Measurements from ENCODE around the gene CMKLR1. TPM values are rescaled to one million over a fixed set of nuclear protein-coding genes. Genes with fewer than 3 reads are reported as not detected.
A peak's percentile ranks its signal among the peaks of the same experiment; 100 is the strongest.

CMKLR1 gene
- total RNA-seq (under 1 TPM; 0.27 to 0.83 TPM), polyA plus RNA-seq (1 to 10 TPM in 1 of 3 donors, not detected in 2; 3.0 TPM), total RNA-seq (0 reads per million in 6 experiments)

GRCh38 chr12:108338915-108339657 is at the start of gene CMKLR1:
TSS of gene CMKLR1 (minus strand) at chr12:108339311. CDS start at chr12:108293591, 45,720 bp downstream.
- H3K36me3 Mint-ChIP-seq = peaks cover 0 to 6% (median 0%) of the 10 kb centered on the region in 3 donors
- peak within 1 kb of the TSS in 4 of 10 donors; percentile 1 to 73 (median 50) for H3K4me3 Mint-ChIP-seq
- DNase-seq (no peak), ATAC-seq (no peak)
- POLR2A ChIA-PET = no interaction called here
- peak within 1 kb of the TSS in 2 of 10 donors; percentile 72 to 79 for H3K27ac Mint-ChIP-seq
- H3K4me1 Mint-ChIP-seq = peaks cover 0 to 40% (median 7%) of the 10 kb centered on the region in 4 donors
- H3K27me3 Mint-ChIP-seq = peaks cover 7 to 46% (median 18%) of the 10 kb centered on the region in 5 donors
- no peaks in the 10 kb centered on the region for H3K9me3 Mint-ChIP-seq

GRCh38 chr12:108387771-108388170 is 48.7 kb upstream of the CMKLR1 start:
- ATAC-seq (no peak), DNase-seq (no peak)
- Mint-ChIP-seq H3K4me3 (no peak overlapping the region), H3K36me3 (no peaks in the 10 kb centered on the region), H3K27ac (no peak overlapping the region), H3K4me1 (no peaks in the 10 kb centered on the region), H3K9me3 (peaks cover 0 to 13% (median 4%) of the 10 kb centered on the region in 9 donors), H3K27me3 (peaks cover 20 to 37% (median 23%) of the 10 kb centered on the region in 5 donors)
- POLR2A ChIA-PET = no interaction called here

- DNase-seq (no peak), ATAC-seq (no peak)
- Mint-ChIP-seq H3K4me1 (no peaks in the 10 kb centered on the region), H3K27ac (no peak overlapping the region), H3K9me3 (peaks cover 0 to 13% (median 4%) of the 10 kb centered on the region in 9 donors), H3K27me3 (peaks cover 16 to 28% (median 19%) of the 10 kb centered on the region in 5 donors), H3K4me3 (no peak overlapping the region), H3K36me3 (no peaks in the 10 kb centered on the region)
- POLR2A ChIA-PET = no interaction called here
Observed at GRCh38 chr12:108386709-108387360, 47.7 kb upstream of the CMKLR1 start.

- DNase-seq (no peak), ATAC-seq (no peak)
- Mint-ChIP-seq H3K4me1 (no peaks in the 10 kb centered on the region), H3K4me3 (no peak overlapping the region), H3K36me3 (peaks cover 0 to 10% (median 2%) of the 10 kb centered on the region in 3 donors), H3K9me3 (peaks cover 0 to 24% (median 12%) of the 10 kb centered on the region in 9 donors), H3K27me3 (peaks cover 5 to 26% (median 14%) of the 10 kb centered on the region in 5 donors), H3K27ac (no peak overlapping the region)
- POLR2A ChIA-PET = no interaction called here
Observed at GRCh38 chr12:108382437-108382801, 43.3 kb upstream of the CMKLR1 start.

- H3K27me3 Mint-ChIP-seq = peaks cover 5 to 26% (median 15%) of the 10 kb centered on the region in 5 donors
- ATAC-seq (no peak), DNase-seq (no peak)
- no peaks in the 10 kb centered on the region for H3K4me1 Mint-ChIP-seq
- H3K4me3 Mint-ChIP-seq = no peak overlapping the region
- H3K36me3 Mint-ChIP-seq = peaks cover 0 to 13% (median 2%) of the 10 kb centered on the region in 3 donors
- H3K9me3 Mint-ChIP-seq = peaks cover 0 to 29% (median 13%) of the 10 kb centered on the region in 9 donors
- H3K27ac Mint-ChIP-seq = no peak overlapping the region
- POLR2A ChIA-PET = no interaction called here
Observed at GRCh38 chr12:108381787-108382436, 42.8 kb upstream of the CMKLR1 start.

- ATAC-seq (no peak), DNase-seq (no peak)
- H3K4me3 Mint-ChIP-seq = no peak overlapping the region
- peaks cover 0 to 44% (median 21%) of the 10 kb centered on the region in 9 donors for H3K9me3 Mint-ChIP-seq
- POLR2A ChIA-PET = no interaction called here
- peaks cover 6 to 14% (median 7%) of the 10 kb centered on the region in 5 donors for H3K27me3 Mint-ChIP-seq
- H3K27ac Mint-ChIP-seq = no peak overlapping the region
- H3K4me1 Mint-ChIP-seq = no peaks in the 10 kb centered on the region
- peaks cover 0 to 13% (median 2%) of the 10 kb centered on the region in 3 donors for H3K36me3 Mint-ChIP-seq
Observed at GRCh38 chr12:108380382-108380781, 41.3 kb upstream of the CMKLR1 start.

GRCh38 chr12:108379823-108380222 is 40.7 kb upstream of the CMKLR1 start:
- peaks cover 3 to 12% (median 6%) of the 10 kb centered on the region in 5 donors for H3K27me3 Mint-ChIP-seq
- no peak for DNase-seq
- no peak overlapping the region for H3K4me3 Mint-ChIP-seq
- POLR2A ChIA-PET = no interaction called here
- no peak for ATAC-seq
- peaks cover 0 to 48% (median 19%) of the 10 kb centered on the region in 9 donors for H3K9me3 Mint-ChIP-seq
- no peaks in the 10 kb centered on the region for H3K4me1 Mint-ChIP-seq
- H3K36me3 Mint-ChIP-seq = peaks cover 0 to 13% (median 2%) of the 10 kb centered on the region in 3 donors
- H3K27ac Mint-ChIP-seq = no peak overlapping the region

GRCh38 chr12:108378926-108379325 is 39.8 kb upstream of the CMKLR1 start:
- Mint-ChIP-seq H3K27me3 (peaks cover 3 to 12% (median 6%) of the 10 kb centered on the region in 5 donors), H3K9me3 (peaks cover under 1 to 48% (median 20%) of the 10 kb centered on the region in 9 donors), H3K4me3 (no peak overlapping the region), H3K27ac (no peak overlapping the region), H3K36me3 (peaks cover 0 to 18% (median 2%) of the 10 kb centered on the region in 3 donors), H3K4me1 (no peaks in the 10 kb centered on the region)
- DNase-seq (no peak), ATAC-seq (no peak)
- POLR2A ChIA-PET = no interaction called here

GRCh38 chr12:108377260-108377659 is 38.1 kb upstream of the CMKLR1 start:
- no peak for DNase-seq
- H3K9me3 Mint-ChIP-seq = peaks cover 17 to 62% (median 30%) of the 10 kb centered on the region in 9 donors
- ATAC-seq = no peak
- H3K4me3 Mint-ChIP-seq = no peak overlapping the region
- peaks cover 9 to 14% (median 14%) of the 10 kb centered on the region in 5 donors for H3K27me3 Mint-ChIP-seq
- POLR2A ChIA-PET = no interaction called here
- no peaks in the 10 kb centered on the region for H3K4me1 Mint-ChIP-seq
- peaks cover 0 to 30% (median 2%) of the 10 kb centered on the region in 3 donors for H3K36me3 Mint-ChIP-seq
- no peak overlapping the region for H3K27ac Mint-ChIP-seq

- no peak for ATAC-seq
- Mint-ChIP-seq H3K4me3 (no peak overlapping the region), H3K27me3 (peaks cover 11 to 21% (median 19%) of the 10 kb centered on the region in 5 donors), H3K9me3 (peaks cover 19 to 64% (median 32%) of the 10 kb centered on the region in 9 donors), H3K36me3 (peaks cover 0 to 33% (median 2%) of the 10 kb centered on the region in 3 donors), H3K4me1 (peaks cover 0 to 3% (median 0%) of the 10 kb centered on the region in 4 donors), H3K27ac (peak overlapping the region in 1 of 10 donors; percentile 72)
- POLR2A ChIA-PET = no interaction called here
- no peak for DNase-seq
Observed at GRCh38 chr12:108375986-108376663, 37.0 kb upstream of the CMKLR1 start.

- Mint-ChIP-seq H3K27ac (no peak overlapping the region), H3K36me3 (peaks cover 0 to 33% (median 2%) of the 10 kb centered on the region in 3 donors), H3K4me3 (no peak overlapping the region), H3K9me3 (peaks cover 19 to 64% (median 32%) of the 10 kb centered on the region in 9 donors), H3K4me1 (peaks cover 0 to 3% (median 0%) of the 10 kb centered on the region in 4 donors), H3K27me3 (peaks cover 11 to 21% (median 19%) of the 10 kb centered on the region in 5 donors)
- POLR2A ChIA-PET = no interaction called here
- DNase-seq (no peak), ATAC-seq (no peak)
Observed at GRCh38 chr12:108374596-108375320, 35.6 kb upstream of the CMKLR1 start.

- no peak for ATAC-seq
- H3K36me3 Mint-ChIP-seq = peaks cover 0 to 29% (median 2%) of the 10 kb centered on the region in 3 donors
- POLR2A ChIA-PET = no interaction called here
- H3K4me3 Mint-ChIP-seq = no peak overlapping the region
- no peak for DNase-seq
- H3K27ac Mint-ChIP-seq = no peak overlapping the region
- peaks cover 0 to 3% (median 0%) of the 10 kb centered on the region in 4 donors for H3K4me1 Mint-ChIP-seq
- peaks cover 19 to 60% (median 28%) of the 10 kb centered on the region in 9 donors for H3K9me3 Mint-ChIP-seq
- H3K27me3 Mint-ChIP-seq = peaks cover 13 to 21% (median 17%) of the 10 kb centered on the region in 5 donors
Observed at GRCh38 chr12:108373111-108373510, 34.0 kb upstream of the CMKLR1 start.

All from naive thymus-derived CD8-positive, alpha-beta T cell (primary cell).